Activated CD4-positive, alpha-beta T cell treated with anti-CD3 and anti-CD28 coated beads for 36 hours (primary cell): Measurements from ENCODE around the gene LCOR. TPM values are rescaled to one million over a fixed set of nuclear protein-coding genes. Genes with fewer than 3 reads are reported as not detected.
"Not testable (repeated sequence)": the region's sequence is repeated elsewhere in the genome, so short reads cannot be mapped to it uniquely, and the experiment has no call there.

ENCODE experiments used
- ATAC-seq: fragments of 200-7000 bp; cut with Tn5 transposase; one replicate; pipeline ENCODE4 v1.10.0; 2021; ENCODE audit warnings: mild to moderate bottlenecking, moderate library complexity
- CTCF ChIA-PET: fragments of 350-600 bp; sonication (Branson Sonifier 250); formaldehyde crosslinking; loops from one replicate; lab custom pipeline; 2021; ENCODE audit warnings: antibody characterized with exemption; lab: Charles Lee
- POLR2A ChIA-PET: fragments of 350-600 bp; sonication (Branson Sonifier 250); formaldehyde crosslinking; loops from one replicate; lab custom pipeline; 2021; ENCODE audit warnings: antibody characterized with exemption, inconsistent platforms; lab: Charles Lee
- DNase-seq: peaks from one replicate; pipeline ENCODE4 v3.0.0-alpha.2; 2020
- H3K27ac Mint-ChIP-seq: one replicate; pipeline ENCODE4 v1.8.0; 2021; ENCODE audit warnings: mixed read lengths
- H3K27me3 Mint-ChIP-seq: one replicate; pipeline ENCODE4 v1.8.0; 2021; ENCODE audit warnings: mixed read lengths
- H3K36me3 Mint-ChIP-seq: one replicate; pipeline ENCODE4 v1.8.0; 2021; ENCODE audit warnings: low read depth, mixed read lengths
- H3K4me1 Mint-ChIP-seq: one replicate; pipeline ENCODE4 v1.8.0; 2021; ENCODE audit warnings: mixed read lengths
- H3K4me3 Mint-ChIP-seq: one replicate; pipeline ENCODE4 v1.8.0; 2021; ENCODE audit warnings: mild to moderate bottlenecking, moderate library complexity, mixed read lengths
- H3K9me3 Mint-ChIP-seq: one replicate; pipeline ENCODE4 v1.8.0; 2021; ENCODE audit warnings: low read depth, mixed read lengths
- intact Hi-C, 2 experiments: fragments of 100-400 bp; cut with DNase I in 1 of 2; cut with micrococcal nuclease in 1 of 2; formaldehyde crosslinking; loops; one replicate each; pipeline versions ENCODE4 v1.14.2 to v1.15.1; 2022 to 2024; cut with DNase I, micrococcal nuclease
- total RNA-seq, 2 experiments: library from RNA; stranded (reverse); gene quantifications; one replicate each; pipeline ENCODE4 v1.2.3, GENCODE V29; 2021

The LCOR gene
- total RNA-seq, 2 experiments from 2014 or later = 22.0 to 23.4 TPM

DNA sequence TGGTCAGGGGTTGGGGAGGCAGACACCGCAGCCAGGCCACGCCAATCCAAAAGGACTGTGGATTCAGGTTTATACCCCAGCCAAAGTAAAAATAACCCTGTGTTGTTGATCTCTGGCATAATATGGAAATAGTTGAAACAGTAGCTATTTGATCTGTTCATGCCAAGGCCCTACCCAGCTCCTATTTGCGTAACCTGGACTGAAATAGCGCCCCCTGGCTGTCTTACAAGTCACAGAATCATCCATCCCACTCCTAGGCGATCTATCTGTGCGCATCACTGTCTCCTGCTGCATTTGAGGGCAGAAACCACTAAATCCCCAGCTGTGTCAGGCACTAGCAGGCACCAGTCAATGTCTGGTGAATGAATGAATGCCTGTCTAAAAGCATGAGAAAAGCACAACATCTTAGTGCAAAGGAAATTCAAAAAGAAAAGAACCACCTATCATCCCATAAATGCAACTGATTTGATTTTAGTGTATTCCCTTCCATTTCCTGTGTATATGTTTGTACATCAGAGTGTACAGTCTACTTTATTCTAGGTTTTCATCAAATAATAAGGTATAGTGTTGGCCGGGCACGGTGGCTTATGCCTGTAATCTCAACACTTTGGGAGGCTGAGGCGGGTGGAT is 193.6 kb downstream of the LCOR start:
- DNase-seq (peak; percentile 81), ATAC-seq (peak; percentile 89)
- POLR2A ChIA-PET = no interaction called here
- Mint-ChIP-seq H3K36me3 (no peaks in the 10 kb centered on the region), H3K27ac (no peak overlapping the region), H3K4me1 (no peaks in the 10 kb centered on the region), H3K9me3 (no peaks in the 10 kb centered on the region), H3K4me3 (no peak overlapping the region), H3K27me3 (no peaks in the 10 kb centered on the region)
- intact Hi-C loops = loop anchor here (1.0 to 2.0 kb wide), 5 partner anchors 115 to 629 kb away; no protein-coding TSS in a partner anchor
- CTCF ChIA-PET = interaction anchor here (0.6 to 6.1 kb wide), 49 partner anchors 9 to 631 kb away, joined by 3 to 89 read pairs (median 4); partner anchors contain the start of gene TLL2

DNA sequence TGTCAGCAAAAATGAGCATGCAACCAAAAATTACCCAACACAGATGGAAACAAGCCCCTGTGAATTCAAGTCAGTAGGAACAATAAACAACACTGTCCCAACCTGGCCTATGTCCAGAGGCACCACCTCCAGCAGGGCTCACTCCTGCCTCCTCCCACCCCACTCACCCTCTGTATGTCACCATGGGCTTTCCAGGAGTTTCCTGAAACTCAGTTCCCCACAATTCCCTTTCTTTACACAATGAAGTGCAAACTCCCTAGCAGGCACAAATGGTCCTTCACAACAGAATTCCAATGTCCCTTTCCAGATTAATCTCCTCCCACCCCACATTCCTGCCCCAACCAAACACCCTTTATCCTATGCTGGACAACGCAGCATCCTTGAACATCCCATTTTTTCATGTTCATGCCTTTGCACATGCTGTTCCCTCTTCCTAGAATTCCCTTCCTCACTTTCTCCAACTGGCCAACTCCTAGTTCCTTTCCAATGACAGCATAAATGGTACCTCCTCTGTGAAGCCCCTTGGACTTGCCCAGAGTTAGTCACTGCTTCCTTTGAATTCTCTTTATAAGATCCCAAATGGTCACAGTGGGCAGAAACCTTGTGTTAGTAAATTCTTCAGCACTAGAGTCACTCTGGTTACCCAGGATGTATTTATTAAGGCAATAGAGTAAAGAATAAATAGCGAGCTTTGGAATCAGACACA is 196.2 kb downstream of the LCOR start:
- Mint-ChIP-seq H3K27ac (no peak overlapping the region), H3K4me3 (no peak overlapping the region), H3K36me3 (no peaks in the 10 kb centered on the region), H3K9me3 (no peaks in the 10 kb centered on the region), H3K27me3 (no peaks in the 10 kb centered on the region), H3K4me1 (no peaks in the 10 kb centered on the region)
- ChIA-PET POLR2A (no interaction called here), CTCF (interaction anchor here (0.7 to 6.1 kb wide), 5 partner anchors 8 to 654 kb away, joined by 4 to 89 read pairs (median 6); no protein-coding TSS in a partner anchor)
- no peak for DNase-seq
- intact Hi-C loops = no loop called here
- no peak for ATAC-seq

DNA sequence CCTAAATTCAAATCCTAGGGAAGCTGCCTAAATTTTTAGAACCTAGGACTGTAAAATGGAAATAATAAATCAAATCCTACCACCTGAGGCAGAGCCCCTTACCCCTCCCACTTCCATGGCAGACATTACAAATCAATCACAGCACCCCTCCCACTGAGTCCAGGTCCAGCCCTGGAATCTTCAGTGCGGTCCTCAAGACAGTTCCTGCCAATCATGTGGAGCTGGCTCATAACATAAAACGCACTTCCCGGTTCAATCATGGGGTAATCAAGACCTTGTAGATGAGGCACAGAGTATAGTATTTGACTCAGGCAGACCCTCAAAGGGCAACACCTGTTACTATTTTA is 196.7 kb downstream of the LCOR start:
- no peak overlapping the region for H3K4me3 Mint-ChIP-seq
- no peak overlapping the region for H3K27ac Mint-ChIP-seq
- POLR2A ChIA-PET = no interaction called here
- H3K4me1 Mint-ChIP-seq = no peaks in the 10 kb centered on the region
- intact Hi-C loops = no loop called here
- ATAC-seq (no peak), DNase-seq (no peak)
- no peaks in the 10 kb centered on the region for H3K36me3 Mint-ChIP-seq
- H3K9me3 Mint-ChIP-seq = no peaks in the 10 kb centered on the region
- CTCF ChIA-PET = interaction anchor here (1.3 to 6.1 kb wide), 3 partner anchors 9 to 182 kb away, joined by 4 to 46 read pairs (median 6); no protein-coding TSS in a partner anchor
- H3K27me3 Mint-ChIP-seq = no peaks in the 10 kb centered on the region

- Mint-ChIP-seq H3K4me1 (no peaks in the 10 kb centered on the region), H3K36me3 (no peaks in the 10 kb centered on the region), H3K27ac (no peak overlapping the region), H3K9me3 (no peaks in the 10 kb centered on the region), H3K27me3 (no peaks in the 10 kb centered on the region), H3K4me3 (no peak overlapping the region)
- POLR2A ChIA-PET = no interaction called here
- CTCF ChIA-PET = interaction anchor here (1.3 kb wide), 1 partner anchor 9 kb away, joined by 6 read pairs; no protein-coding TSS in a partner anchor
- ATAC-seq (no peak), DNase-seq (no peak)
- intact Hi-C loops = no loop called here
Measured at GRCh38 chr10:97029271-97029670, 197.2 kb downstream of the LCOR start.

- no peaks in the 10 kb centered on the region for H3K27me3 Mint-ChIP-seq
- intact Hi-C loops = no loop called here
- H3K4me1 Mint-ChIP-seq = no peaks in the 10 kb centered on the region
- ATAC-seq (no peak), DNase-seq (no peak)
- CTCF ChIA-PET = interaction anchor here (1.1 kb wide), 1 partner anchor 42 kb away, joined by 5 read pairs; no protein-coding TSS in a partner anchor
- no peaks in the 10 kb centered on the region for H3K9me3 Mint-ChIP-seq
- no peak overlapping the region for H3K27ac Mint-ChIP-seq
- H3K36me3 Mint-ChIP-seq = no peaks in the 10 kb centered on the region
- POLR2A ChIA-PET = no interaction called here
- no peak overlapping the region for H3K4me3 Mint-ChIP-seq
Measured at GRCh38 chr10:97030894-97031293, 198.8 kb downstream of the LCOR start.

- Mint-ChIP-seq H3K4me1 (no peaks in the 10 kb centered on the region), H3K9me3 (no peaks in the 10 kb centered on the region), H3K27ac (no peak overlapping the region), H3K36me3 (no peaks in the 10 kb centered on the region), H3K27me3 (no peaks in the 10 kb centered on the region), H3K4me3 (no peak overlapping the region)
- no peak for ATAC-seq
- ChIA-PET POLR2A (no interaction called here), CTCF (no interaction called here)
- intact Hi-C loops = no loop called here
- no peak for DNase-seq
Measured at GRCh38 chr10:97031459-97031858, 199.4 kb downstream of the LCOR start.

- no peak for DNase-seq
- Mint-ChIP-seq H3K27ac (no peak overlapping the region), H3K4me1 (peaks cover 5% of the 10 kb centered on the region), H3K4me3 (no peak overlapping the region), H3K9me3 (no peaks in the 10 kb centered on the region), H3K27me3 (no peaks in the 10 kb centered on the region), H3K36me3 (no peaks in the 10 kb centered on the region)
- POLR2A ChIA-PET = no interaction called here
- ATAC-seq = no peak
- CTCF ChIA-PET = interaction anchor here (0.6 to 0.7 kb wide), 2 partner anchors 178 to 234 kb away, joined by 3 read pairs; no protein-coding TSS in a partner anchor
- intact Hi-C loops = no loop called here
Measured at GRCh38 chr10:97032624-97033023, 200.5 kb downstream of the LCOR start.

GRCh38 chr10:97033841-97034240 is 201.7 kb downstream of the LCOR start:
- H3K9me3 Mint-ChIP-seq, DNase-seq, H3K36me3 Mint-ChIP-seq, H3K27ac Mint-ChIP-seq, POLR2A ChIA-PET, ATAC-seq, H3K4me3 Mint-ChIP-seq, H3K27me3 Mint-ChIP-seq, intact Hi-C loops: not testable (repeated sequence)
- CTCF ChIA-PET = interaction anchor here (1.0 to 6.4 kb wide), 2 partner anchors 8 to 163 kb away, joined by 3 to 89 read pairs; no protein-coding TSS in a partner anchor
- peaks cover 12% of the 10 kb centered on the region for H3K4me1 Mint-ChIP-seq

- POLR2A ChIA-PET = no interaction called here
- intact Hi-C loops = no loop called here
- Mint-ChIP-seq H3K36me3 (no peaks in the 10 kb centered on the region), H3K4me3 (no peak overlapping the region), H3K9me3 (no peaks in the 10 kb centered on the region), H3K4me1 (peaks cover 12% of the 10 kb centered on the region), H3K27ac (no peak overlapping the region), H3K27me3 (no peaks in the 10 kb centered on the region)
- ATAC-seq (no peak), DNase-seq (no peak)
- CTCF ChIA-PET = interaction anchor here (1.0 to 6.4 kb wide), 2 partner anchors 9 to 162 kb away, joined by 3 to 89 read pairs; no protein-coding TSS in a partner anchor
Measured at GRCh38 chr10:97034301-97034700, 202.2 kb downstream of the LCOR start.

GRCh38 chr10:97034958-97035769 is 203.1 kb downstream of the LCOR start:
- no peaks in the 10 kb centered on the region for H3K36me3 Mint-ChIP-seq
- H3K27me3 Mint-ChIP-seq = no peaks in the 10 kb centered on the region
- no peak overlapping the region for H3K27ac Mint-ChIP-seq
- ChIA-PET CTCF (interaction anchor here (0.5 to 6.4 kb wide), 5 partner anchors 10 to 643 kb away, joined by 3 to 89 read pairs (median 4); no protein-coding TSS in a partner anchor), POLR2A (no interaction called here)
- intact Hi-C loops = no loop called here
- H3K9me3 Mint-ChIP-seq = no peaks in the 10 kb centered on the region
- H3K4me3 Mint-ChIP-seq = no peak overlapping the region
- ATAC-seq (no peak), DNase-seq (no peak)
- H3K4me1 Mint-ChIP-seq = peaks cover 12% of the 10 kb centered on the region
